ENCODE results near the gene FABP1. TPM values are rescaled to one million over a fixed set of nuclear protein-coding genes. Genes with fewer than 3 reads are reported as not detected.

Gene FABP1
- total RNA-seq: not detected in 2 replicates

GRCh38 chr2:88127888-88128653, at the start of gene FABP1:
Gene FABP1, minus strand, starts transcription at chr2:88128062. Its CDS starts 45 bp downstream, at chr2:88128017.

Small RNA genes within 50 kb of the gene (small RNA-seq; reads per million reads assigned to genes)
- gene MIR4780: not detected

Other genes with a start within 250 kb of the FABP1 start
- gene RNU2-63P, start 111.5 kb downstream of the FABP1 start, total RNA-seq: not detected in 2 replicates
- gene KRCC1, start 72.3 kb downstream of the FABP1 start, total RNA-seq: 14.0 and 20.0 TPM in 2 replicates
- not detected in 2 replicates for gene SMYD1, start 60.2 kb downstream of the FABP1 start, total RNA-seq
- 0.10 TPM in 1 of 2 replicates, not detected in the other for gene THNSL2, start 42.3 kb upstream of the FABP1 start, total RNA-seq

All from vein endothelial cell (primary cell).